SK-N-SH (cell line): Measurements from ENCODE around the gene KEAP1.

Experiments used
- CTCF ChIP-seq: fragments of 200-600 bp; sonication (generic); IDR thresholded peaks from 2 replicates; pipeline ENCODE4 v1.6.1; 2017; ENCODE audit warnings: antibody characterized with exemption, mild to moderate bottlenecking, moderate library complexity
- EZH2phosphoT487 ChIP-seq: fragments of 200-600 bp; sonication (generic); IDR thresholded peaks from 2 replicates; pipeline ENCODE4 v1.6.1; 2017; ENCODE audit warnings: low read depth, mixed run types, mild to moderate bottlenecking, antibody characterized with exemption, moderate library complexity, borderline replicate concordance
- GATA2 ChIP-seq: sonication (generic); formaldehyde crosslinking; IDR thresholded peaks from 2 replicates; pipeline ENCODE4 v1.5.0; 2020; ENCODE audit warnings: mild to moderate bottlenecking, missing genetic modification reagents
- IRF3 ChIP-seq: fragments of 150-350 bp; IDR thresholded peaks from 2 replicates; pipeline ENCODE4 v1.6.1; 2016; ENCODE audit warnings: mild to moderate bottlenecking, low read depth, low read length
- MAX ChIP-seq: IDR thresholded peaks from 2 replicates; pipeline ENCODE4 v1.4.0; 2012; ENCODE audit warnings: low read depth
- MXI1 ChIP-seq: IDR thresholded peaks from 2 replicates; pipeline ENCODE4 v1.6.1; 2012; ENCODE audit warnings: mild to moderate bottlenecking, low read depth, low read length, improper control_type of control experiment
- POLR2AphosphoS5 ChIP-seq: IDR thresholded peaks from 2 replicates; pipeline ENCODE4 v1.6.1; 2012; ENCODE audit warnings: low read depth, low read length
- RCOR1 ChIP-seq: fragments of 150-350 bp; IDR thresholded peaks from 2 replicates; pipeline ENCODE4 v1.6.1; 2017; ENCODE audit warnings: antibody characterized with exemption, low read length
- REST ChIP-seq: IDR thresholded peaks from 2 replicates; pipeline ENCODE4 v1.6.1; 2012; ENCODE audit warnings: mild to moderate bottlenecking, low read depth, low read length, moderate library complexity
- RFX5 ChIP-seq: IDR thresholded peaks from 2 replicates; pipeline ENCODE4 v1.6.1; 2012; ENCODE audit warnings: mild to moderate bottlenecking, improper control_type of control experiment, low read length
- SMC3 ChIP-seq: IDR thresholded peaks from 2 replicates; pipeline ENCODE4 v1.6.1; 2012; ENCODE audit warnings: low read depth, low read length, improper control_type of control experiment
- TCF12 ChIP-seq: IDR thresholded peaks from 2 replicates; pipeline ENCODE4 v1.4.0; 2012
- USF1 ChIP-seq: IDR thresholded peaks from 2 replicates; pipeline ENCODE4 v1.4.0; 2012; ENCODE audit warnings: low read depth, borderline replicate concordance

GRCh38 chr19:10543420-10544241 lies 40.5 kb upstream of the KEAP1 start, which contains the start of gene ATG4D:
- TF ChIP-seq MAX (no peak), SMC3 (no peak), CTCF (no peak), EZH2phosphoT487 (no peak), REST (no peak), IRF3 (no peak), POLR2AphosphoS5 (peak; percentile 89), RFX5 (no peak), GATA2 (CRISPR knock-in tag) (no peak), RCOR1 (no peak), TCF12 (no peak), USF1 (no peak), MXI1 (no peak)
